Esophagus muscularis mucosa (tissue), 3 donors: Measurements from ENCODE around the gene KCNQ1.

Experiments
- POLR2A ChIP-seq: fragments of 450-650 bp; IDR thresholded peaks from one replicate; pipeline ENCODE4 v1.6.1; 2017; ENCODE audit warnings: antibody characterized with exemption, moderate library complexity, mild to moderate bottlenecking, low read depth
- TF ChIP-seq, protein P1 (sequence below), 3 experiments: fragments of 200-600 bp in 2 of 3; fragments of 450-650 bp in 1 of 3; sonication (generic) in 2 of 3; IDR thresholded peaks; one replicate each; pipeline ENCODE4 v1.5.1; 2017 to 2019; ENCODE audit warnings: antibody characterized with exemption in 3 of 3, mild to moderate bottlenecking in 2 of 3, moderate library complexity in 1 of 3

DNA sequence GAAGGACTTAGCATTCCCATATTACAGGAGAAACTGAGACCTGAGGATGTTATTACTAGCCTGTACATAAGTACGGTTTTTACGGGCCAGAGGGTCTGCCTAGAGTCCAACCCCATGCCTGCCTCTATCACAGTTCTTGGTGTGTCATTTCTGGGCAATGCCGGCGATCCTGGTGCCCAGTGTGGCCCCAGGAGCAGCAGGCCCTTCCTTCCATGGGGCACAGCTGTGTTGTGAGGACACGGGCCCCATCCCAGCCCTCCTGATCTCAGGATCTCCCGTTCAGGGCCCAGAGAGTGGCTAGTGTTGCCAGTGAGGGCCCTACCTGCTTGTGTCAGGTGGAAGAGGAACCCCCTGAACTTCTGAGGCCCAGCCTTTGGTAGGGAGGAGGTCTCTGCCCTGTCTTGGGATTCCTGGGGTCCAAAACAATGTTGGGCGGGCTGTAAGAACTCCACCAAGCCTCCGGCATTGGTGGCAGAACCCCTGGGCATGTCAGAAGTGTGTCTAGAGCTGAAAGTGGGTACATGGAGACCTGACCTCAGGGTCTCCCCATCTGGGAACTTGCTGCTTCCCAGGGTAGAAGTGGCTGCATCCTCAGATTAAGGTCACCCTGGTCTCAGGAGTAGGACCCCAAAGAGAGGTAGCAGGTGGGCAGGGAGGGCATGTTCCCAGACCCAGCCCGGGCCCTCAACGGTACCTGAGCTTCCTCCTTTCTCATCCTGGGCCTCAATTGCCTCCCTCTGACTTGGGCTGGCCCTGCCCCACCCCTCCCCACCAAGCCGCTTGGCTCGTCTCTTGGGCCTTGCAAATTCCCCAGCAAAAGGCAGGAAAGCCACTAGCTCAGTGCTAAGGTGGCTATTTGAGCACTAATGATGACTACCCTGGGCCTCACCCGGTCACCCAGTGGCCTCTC lies 329.6 kb downstream of the KCNQ1 start:
- TF ChIP-seq, protein P1, sequence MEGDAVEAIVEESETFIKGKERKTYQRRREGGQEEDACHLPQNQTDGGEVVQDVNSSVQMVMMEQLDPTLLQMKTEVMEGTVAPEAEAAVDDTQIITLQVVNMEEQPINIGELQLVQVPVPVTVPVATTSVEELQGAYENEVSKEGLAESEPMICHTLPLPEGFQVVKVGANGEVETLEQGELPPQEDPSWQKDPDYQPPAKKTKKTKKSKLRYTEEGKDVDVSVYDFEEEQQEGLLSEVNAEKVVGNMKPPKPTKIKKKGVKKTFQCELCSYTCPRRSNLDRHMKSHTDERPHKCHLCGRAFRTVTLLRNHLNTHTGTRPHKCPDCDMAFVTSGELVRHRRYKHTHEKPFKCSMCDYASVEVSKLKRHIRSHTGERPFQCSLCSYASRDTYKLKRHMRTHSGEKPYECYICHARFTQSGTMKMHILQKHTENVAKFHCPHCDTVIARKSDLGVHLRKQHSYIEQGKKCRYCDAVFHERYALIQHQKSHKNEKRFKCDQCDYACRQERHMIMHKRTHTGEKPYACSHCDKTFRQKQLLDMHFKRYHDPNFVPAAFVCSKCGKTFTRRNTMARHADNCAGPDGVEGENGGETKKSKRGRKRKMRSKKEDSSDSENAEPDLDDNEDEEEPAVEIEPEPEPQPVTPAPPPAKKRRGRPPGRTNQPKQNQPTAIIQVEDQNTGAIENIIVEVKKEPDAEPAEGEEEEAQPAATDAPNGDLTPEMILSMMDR (IDR thresholded peaks at IDR 0.05), result no peak
- no peak for TF ChIP-seq POLR2A
